Measurements from ENCODE around the gene SGF29.
"Not testable (repeated sequence)": the region's sequence is repeated elsewhere in the genome, so short reads cannot be mapped to it uniquely, and the experiment has no call there.

The SGF29 gene

DNA sequence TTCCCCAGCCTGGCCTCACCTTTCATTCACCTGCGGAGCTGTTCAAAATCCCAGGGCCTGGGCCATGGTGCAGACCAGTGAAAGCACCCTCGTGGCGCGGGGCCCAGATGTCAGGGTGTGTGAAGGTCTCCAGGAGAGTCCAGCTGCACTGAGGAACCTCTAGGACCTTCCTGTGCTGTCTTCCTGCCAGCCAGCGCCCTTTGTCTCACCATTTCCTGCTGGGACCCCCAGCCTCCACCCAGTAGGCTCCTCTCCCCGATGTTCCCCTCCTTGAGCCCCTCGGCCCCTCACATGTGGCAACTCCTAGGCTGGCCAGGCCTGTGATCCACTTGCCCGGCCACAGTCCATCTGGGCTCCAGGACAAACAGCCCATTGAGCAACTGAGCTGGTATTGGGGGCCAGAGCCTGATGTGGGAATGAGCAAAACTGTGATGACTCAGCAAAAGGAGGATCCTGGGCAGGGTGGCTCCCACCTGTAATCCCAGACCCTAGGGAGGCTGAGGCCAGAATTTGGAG, 42.5 kb downstream of the SGF29 start:
- DNase-seq (ENCODE audit: low read depth in 2 of 2), result no peak

GRCh38 chr16:28596840-28597691, 43.3 kb downstream of the SGF29 start, which contains the start of gene SULT1A2:
TSS of gene SULT1A2 (minus strand) at chr16:28597050. CDS start at chr16:28595930, 1,120 bp downstream.
- no peak for DNase-seq (ENCODE audit: low read depth in 2 of 2)

DNA sequence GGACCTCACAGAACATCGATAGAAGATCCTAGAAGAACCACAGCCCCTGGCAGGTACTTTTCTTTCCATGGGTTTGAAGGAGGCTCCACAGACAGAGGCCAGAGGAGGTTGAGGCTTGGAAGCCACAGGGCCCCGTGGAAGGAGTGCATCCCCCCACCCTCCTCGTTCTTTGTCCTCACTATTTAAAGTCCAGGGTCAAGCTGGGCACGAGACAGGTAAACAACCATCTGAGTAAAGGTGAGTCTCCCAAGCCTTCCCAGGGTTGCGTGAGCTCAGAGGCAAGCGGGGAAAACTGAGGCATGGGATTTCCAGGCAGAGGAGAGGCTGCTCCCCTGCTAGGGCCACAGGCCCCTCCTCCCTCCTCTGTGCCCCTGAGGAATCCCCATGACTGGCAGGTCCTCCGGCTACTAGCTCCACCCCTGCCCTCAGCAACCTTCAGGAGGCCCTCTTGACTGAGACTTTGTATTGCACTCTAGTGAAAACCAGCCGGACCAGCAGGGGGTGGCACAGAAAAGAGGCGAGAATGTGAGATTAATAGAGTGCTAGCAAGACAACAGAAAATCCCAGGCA, 44.1 kb downstream of the SGF29 start:
- no peak for DNase-seq (ENCODE audit: low read depth in 2 of 2)

- DNase-seq (ENCODE audit: low read depth in 2 of 2), result not testable (repeated sequence)
Measured at GRCh38 chr16:28599377-28600285, 45.9 kb downstream of the SGF29 start.

GRCh38 chr16:28600965-28601364, 47.2 kb downstream of the SGF29 start:
- not testable (repeated sequence) for DNase-seq (ENCODE audit: low read depth in 2 of 2)

DNA sequence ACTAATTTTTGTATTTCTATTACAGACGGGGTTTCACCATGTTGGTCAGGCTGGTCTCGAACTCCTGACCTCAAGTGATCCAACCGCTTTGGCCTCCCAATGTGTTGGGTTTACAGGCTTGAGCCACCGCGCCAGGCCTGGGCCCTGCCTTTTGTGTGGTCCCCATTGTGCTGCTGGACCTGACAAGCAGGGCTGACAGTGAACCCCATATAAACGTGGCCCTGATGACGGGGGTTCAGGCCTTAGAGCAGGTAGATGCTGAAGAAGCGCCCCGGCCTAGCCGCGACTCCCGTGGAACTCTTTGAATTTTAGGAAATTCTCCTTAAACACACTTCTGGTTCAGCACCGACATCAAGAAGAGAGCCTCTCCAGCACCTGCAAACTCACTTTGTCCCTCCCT, 47.9 kb downstream of the SGF29 start:
- DNase-seq (ENCODE audit: low read depth in 2 of 2), result not testable (repeated sequence)

DNA sequence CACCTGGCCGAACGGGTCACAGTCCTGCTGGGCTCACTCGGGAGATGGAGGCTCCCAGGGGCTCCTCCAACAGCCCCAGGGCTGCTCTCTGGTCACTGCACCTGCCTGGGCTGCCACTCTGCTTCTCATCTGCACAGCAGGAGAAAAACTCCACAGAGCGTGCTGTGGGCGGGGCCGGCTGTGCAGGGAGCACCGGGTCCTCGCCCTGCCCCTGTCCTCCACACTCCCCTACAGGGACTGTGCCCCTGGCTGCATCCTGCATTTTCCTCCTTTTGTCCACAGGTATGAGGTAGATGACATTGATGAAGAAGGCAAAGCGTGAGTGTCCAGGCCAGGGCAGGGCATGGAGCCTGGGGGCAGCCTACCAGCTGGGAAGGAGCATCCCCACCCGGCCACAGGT, 48.3 kb downstream of the SGF29 start:
- DNase-seq (ENCODE audit: low read depth in 2 of 2), result not testable (repeated sequence)

DNA sequence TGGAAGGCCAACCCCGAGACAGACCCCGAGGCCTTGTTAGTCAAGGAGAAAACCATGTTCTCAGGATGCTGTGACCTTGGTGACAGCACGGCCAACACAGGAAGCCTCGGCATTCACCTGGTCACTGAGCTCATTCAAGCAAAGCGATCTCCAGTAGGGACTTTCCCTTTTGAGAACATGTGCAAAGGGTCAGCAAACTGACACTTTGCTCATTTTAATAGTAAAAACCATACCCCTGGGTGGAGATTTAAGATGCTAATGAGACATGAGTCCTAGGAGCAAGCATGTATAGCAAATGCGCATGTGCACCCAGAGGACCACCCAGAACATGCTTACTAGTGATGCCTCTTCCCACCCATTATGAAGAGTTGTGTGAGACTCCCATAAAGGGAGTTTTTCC, 48.8 kb downstream of the SGF29 start:
- DNase-seq (ENCODE audit: low read depth in 2 of 2), result no peak

- DNase-seq (ENCODE audit: low read depth in 2 of 2), result no peak
Measured at GRCh38 chr16:28603381-28604185, 49.9 kb downstream of the SGF29 start.

GRCh38 chr16:28604186-28604565, 50.5 kb downstream of the SGF29 start:
- no peak for DNase-seq (ENCODE audit: low read depth in 2 of 2)

- no peak for DNase-seq (ENCODE audit: low read depth in 2 of 2)
Measured at GRCh38 chr16:28606291-28607115, 52.8 kb downstream of the SGF29 start.

GRCh38 chr16:28607116-28607623, 53.5 kb downstream of the SGF29 start:
- DNase-seq (ENCODE audit: low read depth in 2 of 2), result no peak

GRCh38 chr16:28607681-28608495, 54.2 kb downstream of the SGF29 start:
- not testable (repeated sequence) for DNase-seq (ENCODE audit: low read depth in 2 of 2)

DNA sequence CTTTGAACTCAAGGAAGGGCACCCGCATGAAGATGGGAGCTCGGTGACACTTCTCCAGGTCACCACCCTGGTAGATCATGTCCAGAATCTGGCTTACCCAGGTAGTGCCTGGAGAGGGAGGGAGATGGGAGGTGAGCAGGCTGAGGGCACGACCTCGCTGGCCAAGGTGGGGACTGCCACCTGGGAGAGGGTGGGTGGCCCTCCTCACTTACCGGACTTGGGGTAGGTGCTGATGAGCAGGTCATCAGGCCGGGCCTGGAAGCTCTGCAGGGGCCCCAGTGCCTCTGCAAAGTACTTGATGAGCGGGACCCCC, 54.7 kb downstream of the SGF29 start:
- DNase-seq (ENCODE audit: low read depth in 2 of 2), result not testable (repeated sequence)

GRCh38 chr16:28608867-28609596, 55.3 kb downstream of the SGF29 start:
- not testable (repeated sequence) for DNase-seq (ENCODE audit: low read depth in 2 of 2)

DNA sequence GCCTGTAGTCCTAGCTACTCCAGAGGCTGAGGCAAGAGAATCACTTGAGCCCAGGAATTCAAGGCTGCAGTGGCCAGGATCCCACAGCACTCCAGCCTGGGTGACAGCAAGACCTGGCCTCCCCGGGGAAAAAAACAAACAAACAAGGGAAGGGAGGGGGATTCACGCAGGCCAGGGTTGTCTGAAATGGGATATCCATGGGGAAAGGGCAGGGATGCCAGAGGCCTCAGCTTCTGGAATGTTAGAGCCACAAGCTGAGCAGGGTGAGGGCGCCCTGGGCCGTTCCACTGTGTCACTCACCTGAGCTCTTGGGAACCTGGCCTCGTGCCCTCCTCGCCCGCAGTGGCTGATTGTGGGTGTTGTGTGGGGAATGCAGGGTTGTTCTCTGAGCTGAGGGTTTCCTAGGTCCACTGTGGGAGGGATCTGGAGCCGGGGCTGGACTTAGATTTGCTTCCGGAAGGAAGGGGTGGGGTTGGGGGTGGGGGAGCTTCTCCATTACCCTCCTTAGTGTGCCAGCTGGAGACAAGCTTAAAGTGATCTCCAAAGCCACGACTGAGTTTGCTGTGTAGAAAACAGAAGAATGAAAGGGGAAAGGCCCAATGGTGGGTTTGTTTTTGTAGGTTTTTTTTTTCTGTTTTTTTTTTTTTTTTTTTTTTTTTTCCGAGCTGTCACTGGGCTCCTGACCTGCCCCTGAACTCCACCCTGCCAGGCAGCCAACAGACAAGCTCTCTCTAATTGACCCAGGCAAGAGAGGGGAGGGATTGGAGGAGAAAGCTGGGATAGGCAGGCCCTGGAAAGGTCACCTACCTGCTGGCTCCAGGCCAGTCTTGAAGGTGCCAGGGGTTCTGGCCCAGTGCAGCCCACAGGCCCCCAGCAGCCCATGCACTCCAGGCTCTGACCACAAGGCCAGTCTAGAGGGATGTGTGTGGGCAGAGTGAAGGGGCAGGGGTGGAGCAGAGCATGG, 56.2 kb downstream of the SGF29 start, which contains the start of gene SULT1A1:
TSS of gene SULT1A1 (minus strand) at position 414 of the 964 bp plus-strand sequence. CDS start 1,189 bp downstream, outside the sequence.
- no peak for DNase-seq (ENCODE audit: low read depth in 2 of 2)

- DNase-seq (ENCODE audit: low read depth in 2 of 2), result no peak
Measured at GRCh38 chr16:28610595-28611191, 57.0 kb downstream of the SGF29 start.

Measured in activated CD4-positive, alpha-beta T cell treated with anti-CD3 and anti-CD28 coated beads for 24 hours (primary cell).